NCI-H345 treated with DMSO at 0.1 percent for 48 hours (cell line): Measurements from ENCODE around the gene PCIF1.
A peak's percentile ranks its signal among the peaks of the same experiment; 100 is the strongest.
"Not testable (repeated sequence)": the region's sequence is repeated elsewhere in the genome, so short reads cannot be mapped to it uniquely, and the experiment has no call there.

Experiments
- DNase-seq: peaks from one replicate; lab custom pipeline; 2025; ENCODE audit not compliant: unreplicated experiment; lab: John Stamatoyannopoulos, UW

PCIF1 gene

GRCh38 chr20:45921337-45922189 is 12.9 kb upstream of the PCIF1 start:
- DNase-seq, result no peak

DNA sequence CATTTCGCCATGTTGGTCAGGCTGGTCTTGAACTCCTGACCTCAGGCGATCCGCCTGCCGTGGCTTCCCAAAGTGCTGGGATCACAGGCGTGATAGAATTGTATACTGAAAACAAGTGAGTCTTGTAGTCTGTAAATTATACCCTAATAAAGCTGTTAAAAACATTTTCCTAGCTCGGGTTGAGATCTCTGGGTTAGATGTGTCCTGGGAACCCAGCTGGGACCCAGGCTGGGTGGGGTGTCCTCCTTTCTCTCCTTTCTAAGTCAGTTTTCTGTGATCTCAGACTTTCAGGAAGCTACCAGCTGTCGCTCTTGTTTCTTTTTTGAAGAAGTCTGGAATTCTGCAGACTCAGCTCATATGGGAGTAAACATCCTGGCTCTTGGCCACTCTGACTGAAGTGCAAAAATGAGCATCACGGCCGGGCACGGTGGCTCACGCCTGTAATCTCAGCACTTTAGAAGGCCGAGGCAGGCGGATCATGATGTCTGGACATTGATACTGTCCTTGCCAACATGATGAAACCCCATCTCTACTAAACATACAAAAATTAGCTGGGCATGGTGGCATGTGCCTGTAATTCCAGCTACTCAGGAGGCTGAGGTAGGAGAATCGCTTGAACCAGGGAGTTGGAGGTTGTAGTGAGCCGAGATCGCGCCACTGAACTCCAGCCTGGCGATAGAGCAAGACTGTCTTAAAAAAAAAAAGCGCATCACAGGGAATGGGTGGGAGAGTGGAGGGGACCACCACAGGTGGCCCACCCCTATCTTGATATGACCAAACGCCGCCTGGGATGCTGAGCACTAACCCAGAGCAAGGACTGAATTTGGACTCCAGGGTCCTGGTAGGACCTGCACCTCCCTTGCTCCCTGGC is 9.9 kb upstream of the PCIF1 start:
- DNase-seq, result no peak

DNA sequence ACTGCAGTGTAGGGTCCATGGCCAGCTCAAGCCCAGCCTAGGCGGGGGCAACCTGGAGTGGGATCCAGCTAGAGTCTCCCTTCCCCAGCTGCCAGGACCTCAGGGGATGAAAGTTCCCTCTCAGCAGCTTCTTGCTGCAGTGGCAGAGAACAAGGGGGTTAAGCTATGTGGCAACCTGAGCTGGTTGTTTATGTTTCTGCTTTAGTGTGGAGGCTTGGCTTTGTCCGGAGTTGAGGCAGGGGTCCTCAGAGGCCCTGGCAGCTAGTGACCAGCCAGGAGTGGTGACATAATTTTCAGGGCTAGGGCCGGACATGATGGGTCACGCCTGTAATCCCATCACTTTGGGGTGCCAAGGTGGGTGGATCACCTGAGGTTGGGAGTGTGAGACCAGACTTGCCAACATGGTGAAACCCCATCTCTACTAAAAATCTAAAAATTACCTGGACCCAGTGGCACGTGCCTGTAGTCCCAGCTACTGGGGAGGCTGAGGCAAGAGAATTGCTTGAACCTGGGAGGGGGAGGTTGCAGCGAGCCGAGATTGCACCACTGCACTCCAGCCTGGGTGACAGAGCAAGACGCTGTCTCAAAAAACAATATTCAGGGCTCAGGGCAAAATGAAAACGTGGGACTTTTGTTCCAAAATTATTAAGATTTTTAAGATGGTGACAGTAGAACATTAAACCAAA is 8.5 kb upstream of the PCIF1 start:
- no peak for DNase-seq

DNA sequence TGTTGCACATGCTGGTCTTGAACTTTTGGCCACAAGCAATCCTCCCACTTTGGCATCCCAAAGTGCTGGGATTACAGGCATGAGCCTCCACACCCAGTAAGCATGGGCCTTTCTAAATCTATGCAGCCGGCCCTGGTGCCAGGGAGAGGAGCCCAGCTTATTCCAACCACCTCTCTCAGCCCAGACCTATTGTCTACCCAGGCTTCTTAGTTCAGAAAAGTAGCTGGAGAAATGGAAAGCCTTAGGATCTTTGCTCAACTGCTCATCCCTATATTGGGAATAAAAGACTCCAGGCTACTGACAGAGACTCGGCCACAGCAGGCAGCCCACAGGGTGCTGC is 7.8 kb upstream of the PCIF1 start:
- DNase-seq, result no peak

DNA sequence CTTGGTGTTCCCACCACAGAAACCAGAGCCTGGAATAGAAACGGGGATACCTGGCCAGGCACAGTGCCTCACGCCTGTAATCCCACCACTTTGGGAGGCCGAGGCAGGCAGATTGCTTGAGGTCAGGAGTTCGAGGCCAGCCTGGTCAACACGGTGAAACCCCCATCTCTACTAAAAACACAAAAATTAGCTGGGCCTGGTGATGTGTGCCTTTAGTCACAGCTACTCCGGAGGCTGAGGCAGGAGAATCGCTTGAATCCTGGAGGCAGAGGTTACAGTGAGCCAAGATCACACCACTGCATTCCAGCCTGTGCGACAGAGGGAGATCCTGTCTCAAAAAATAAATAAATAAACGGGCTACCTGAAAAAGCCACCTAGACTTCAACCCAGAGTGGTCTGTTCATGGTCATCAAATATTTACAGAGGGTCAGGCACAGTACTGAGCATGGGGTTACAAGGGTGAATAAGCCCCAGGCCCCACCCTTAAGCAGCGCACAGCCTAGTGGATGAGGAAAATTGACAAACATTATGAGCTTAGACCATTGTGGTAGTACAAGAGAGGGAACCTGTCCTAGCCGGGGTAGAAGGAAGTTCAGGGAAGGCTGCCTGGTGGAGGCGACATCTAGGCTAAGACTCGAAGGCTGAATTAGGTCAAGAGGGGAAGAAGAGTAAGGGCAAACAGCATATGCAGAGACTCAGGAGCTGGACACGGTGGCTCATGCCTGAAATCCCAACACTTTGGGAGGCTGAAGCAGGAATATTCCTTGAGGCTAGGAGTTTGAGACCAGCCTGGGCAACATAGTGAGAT is 7.2 kb upstream of the PCIF1 start:
- no peak for DNase-seq

DNA sequence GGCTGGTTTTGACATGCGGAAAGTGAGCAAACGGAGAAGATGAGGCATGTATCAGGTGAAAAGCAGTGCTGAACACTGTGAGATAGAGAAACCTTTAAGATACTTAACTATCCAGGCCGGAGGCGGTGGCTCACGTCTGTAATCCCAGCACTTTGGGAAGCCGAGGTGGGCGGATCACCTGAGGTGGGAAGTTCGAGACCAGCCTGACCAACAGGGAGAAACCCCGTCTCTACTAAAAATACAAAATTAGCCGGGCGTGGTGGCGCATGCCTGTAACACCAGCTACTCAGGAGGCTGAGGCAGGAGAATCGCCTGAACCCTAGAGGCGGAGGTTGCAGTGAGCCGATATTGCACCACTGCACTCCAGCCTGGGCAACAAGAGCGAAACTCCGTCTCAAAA is 2.8 kb upstream of the PCIF1 start:
- not testable (repeated sequence) for DNase-seq

DNA sequence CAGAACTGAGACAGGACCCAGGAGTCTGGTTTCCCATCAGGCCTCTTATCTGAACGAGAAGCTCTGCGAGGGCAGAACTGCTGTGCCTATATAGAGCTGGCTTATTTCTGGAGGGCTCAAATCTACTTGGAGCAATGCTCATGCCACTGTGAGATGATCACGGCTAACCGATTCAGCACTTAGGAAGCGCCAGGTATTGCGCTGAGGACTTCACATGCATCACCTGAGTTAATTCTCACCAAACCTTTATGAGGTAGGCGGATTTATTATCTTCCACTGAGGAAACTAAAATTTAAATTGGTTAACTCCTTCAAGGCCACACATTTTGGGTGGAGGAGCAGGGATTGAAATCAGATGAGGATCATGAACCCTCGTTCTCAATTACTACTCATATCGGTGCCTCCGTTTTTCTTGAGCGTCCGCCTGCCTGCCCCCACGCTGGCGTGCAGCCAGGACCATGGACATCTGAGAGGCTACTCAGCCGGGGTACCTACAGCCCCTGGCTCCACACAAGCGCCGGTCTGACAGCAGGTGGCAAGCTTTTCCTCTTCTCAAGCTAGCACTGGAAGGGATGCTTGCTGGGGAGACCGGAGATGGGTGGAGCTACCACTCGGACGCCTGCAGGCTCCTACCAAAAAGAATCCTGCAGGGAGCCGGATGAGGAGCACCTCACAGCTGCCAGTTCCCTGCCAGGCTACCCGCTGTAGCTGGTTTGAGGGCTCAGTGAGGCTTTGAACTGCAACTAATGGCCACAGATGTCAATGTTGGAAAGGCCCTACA is 1.0 kb upstream of the PCIF1 start:
- DNase-seq, result peak; percentile 92

DNA sequence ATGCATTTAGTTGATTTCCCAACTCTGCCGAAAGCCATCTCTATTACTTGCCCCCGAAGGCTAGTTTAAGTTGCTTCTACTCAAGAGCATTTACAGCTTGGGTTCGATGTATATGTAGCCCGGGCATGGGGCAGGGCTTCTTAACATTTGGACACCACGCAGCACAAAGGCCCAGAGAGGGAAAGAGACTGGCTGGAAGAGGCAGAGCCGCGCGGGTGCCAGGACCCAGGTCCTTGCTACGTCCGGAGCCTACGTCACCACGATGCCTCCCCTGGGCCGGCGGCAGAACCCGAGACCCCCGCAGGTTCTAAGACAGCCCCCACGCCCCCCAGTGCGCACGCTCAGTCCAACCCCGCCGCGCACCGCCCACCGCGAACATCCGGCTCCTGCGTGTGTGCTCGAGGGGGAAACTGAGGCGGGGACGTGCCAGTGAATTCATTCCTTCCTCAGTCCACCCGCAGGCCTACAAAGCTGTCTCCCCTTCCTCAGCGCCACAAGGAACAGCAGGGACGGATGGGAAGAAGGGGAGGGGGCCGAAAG is 367 bp upstream of the PCIF1 start:
- peak; percentile 85 for DNase-seq

DNA sequence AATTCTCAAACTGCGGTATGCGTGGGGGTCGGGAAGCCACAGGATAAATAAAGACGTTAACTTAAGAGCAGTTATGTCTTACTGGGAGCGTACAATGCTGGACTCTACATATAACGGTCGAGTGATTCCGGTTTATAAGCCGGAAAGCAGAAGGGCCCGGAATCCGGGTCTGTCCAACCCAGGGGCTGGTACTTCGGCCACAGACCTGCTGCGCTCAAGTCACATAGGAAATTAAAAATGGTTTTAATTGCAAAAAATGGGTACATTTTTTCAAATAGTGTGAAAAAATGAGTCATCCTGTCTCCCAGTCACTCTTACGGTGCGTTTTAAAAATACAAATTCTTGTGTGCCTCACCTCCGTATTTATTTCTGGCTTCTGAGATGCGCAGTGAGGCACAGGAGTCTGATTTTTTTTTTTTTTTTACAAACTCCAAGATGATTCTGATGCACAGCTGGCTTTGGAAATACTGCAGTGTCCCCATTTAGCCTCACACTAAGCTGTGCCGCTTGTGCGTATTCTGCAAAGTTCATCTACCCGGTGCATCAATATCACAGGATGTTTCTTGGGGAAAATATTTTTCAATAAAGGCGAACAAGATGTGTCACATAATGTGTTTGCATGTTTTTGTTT is 1.0 kb downstream of the PCIF1 start:
- no peak for DNase-seq

- no peak for DNase-seq
Observed at GRCh38 chr20:45937765-45938164, 3.3 kb downstream of the PCIF1 start.

DNA sequence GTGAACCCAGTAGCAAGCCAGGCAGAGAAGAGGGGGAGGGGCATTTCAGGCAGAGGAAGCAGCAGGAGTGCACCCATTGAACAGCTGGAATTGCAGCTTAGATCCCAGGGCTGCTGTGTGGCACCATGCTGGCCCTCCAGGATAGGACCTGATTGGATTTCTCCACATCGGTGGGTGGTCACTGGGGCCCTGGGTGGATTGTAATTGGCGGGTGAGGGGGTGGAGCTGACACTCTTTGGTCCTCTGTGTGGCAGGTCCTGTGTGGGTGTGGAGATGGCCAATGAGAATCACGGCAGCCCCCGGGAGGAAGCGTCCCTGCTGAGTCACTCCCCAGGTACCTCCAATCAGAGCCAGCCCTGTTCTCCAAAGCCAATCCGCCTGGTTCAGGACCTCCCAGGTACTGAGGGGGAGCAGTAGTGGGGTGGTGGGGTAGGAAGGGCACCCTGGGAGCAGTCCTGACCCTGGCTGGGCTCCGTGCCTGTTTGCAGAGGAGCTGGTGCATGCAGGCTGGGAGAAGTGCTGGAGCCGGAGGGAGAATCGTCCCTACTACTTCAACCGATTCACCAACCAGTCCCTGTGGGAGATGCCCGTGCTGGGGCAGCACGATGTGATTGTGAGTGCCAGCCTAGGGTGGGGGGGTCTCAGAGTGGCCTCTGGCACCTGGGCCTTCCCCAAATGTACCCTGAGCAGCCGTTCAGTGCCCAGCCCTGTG is 4.4 kb downstream of the PCIF1 start:
- no peak for DNase-seq

DNA sequence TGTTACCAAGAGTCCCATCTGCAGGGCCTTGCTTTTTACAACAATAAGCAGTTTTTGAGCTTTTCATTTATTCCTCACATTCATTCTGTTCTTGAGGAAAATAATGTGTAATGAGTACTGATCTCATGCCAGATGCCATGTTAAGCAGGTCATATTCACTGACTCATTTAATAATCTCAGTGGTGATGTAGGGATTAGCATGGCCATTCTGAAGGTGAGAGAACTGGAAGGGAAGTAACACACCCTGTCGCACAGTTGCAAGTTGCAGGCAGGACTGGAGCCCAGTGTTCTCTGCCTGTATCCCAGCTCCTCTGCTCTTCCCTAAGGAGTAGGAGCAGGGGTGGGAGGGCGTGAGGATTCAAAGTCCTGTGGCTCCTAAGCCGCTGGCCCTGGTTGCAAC is 5.6 kb downstream of the PCIF1 start:
- no peak for DNase-seq

GRCh38 chr20:45940469-45940868 is 6.0 kb downstream of the PCIF1 start:
- no peak for DNase-seq

DNA sequence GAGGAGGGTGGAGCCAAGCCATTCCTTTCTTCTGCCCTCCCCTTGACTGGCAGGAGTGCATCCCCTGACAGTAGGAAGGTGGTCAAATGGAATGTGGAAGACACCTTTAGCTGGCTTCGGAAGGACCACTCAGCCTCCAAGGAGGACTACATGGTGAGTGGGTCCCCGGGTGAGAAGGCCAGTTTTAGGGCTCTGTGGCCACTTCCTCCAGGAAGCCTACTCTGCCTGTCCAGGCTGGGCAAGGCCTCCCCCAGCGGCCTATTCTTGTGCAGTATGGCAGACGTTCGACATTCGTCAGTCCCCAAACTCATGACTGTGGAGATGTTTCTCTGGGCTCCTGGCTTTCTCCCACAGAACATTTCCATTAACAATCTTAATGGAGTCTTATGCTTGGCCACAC is 9.1 kb downstream of the PCIF1 start:
- DNase-seq, result no peak

GRCh38 chr20:45944151-45944964 is 9.9 kb downstream of the PCIF1 start:
- DNase-seq, result no peak

GRCh38 chr20:45944965-45945677 is 10.6 kb downstream of the PCIF1 start:
- no peak for DNase-seq

DNA sequence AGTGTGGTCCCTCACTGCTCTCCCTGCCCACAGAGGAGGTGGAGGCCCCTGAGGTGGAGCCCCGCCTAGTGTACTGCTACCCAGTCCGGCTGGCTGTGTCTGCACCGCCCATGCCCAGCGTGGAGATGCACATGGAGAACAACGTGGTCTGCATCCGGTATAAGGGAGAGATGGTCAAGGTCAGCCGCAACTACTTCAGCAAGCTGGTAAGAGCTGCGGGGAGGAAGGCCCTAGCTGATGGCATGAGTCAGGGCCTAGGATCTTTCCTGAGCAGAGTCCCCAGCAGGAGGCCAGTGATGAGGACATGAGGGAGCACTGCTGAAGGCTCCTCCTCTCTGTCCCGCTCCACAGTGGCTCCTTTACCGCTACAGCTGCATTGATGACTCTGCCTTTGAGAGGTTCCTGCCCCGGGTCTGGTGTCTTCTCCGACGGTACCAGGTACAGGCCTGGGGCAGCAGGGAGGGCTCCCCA is 11.2 kb downstream of the PCIF1 start:
- no peak for DNase-seq
